Effector memory CD4-positive, alpha-beta T cell (primary cell): ENCODE data around the gene TULP1.

Source experiments
- DNase-seq, 3 donors: peaks; one replicate each; pipeline ENCODE4 v3.0.0-alpha.2; 2020
- H3K27ac ChIP-seq: 2 replicates; pipeline ENCODE4 v1.7.0; 2013; ENCODE audit warnings: mild to moderate bottlenecking, low read length, moderate library complexity; ENCODE audit not compliant: insufficient read depth, poor library complexity, severe bottlenecking
- H3K27me3 ChIP-seq: replicated peaks from 2 replicates; pipeline ENCODE4 v1.7.0; 2013; ENCODE audit warnings: mild to moderate bottlenecking, low read length; ENCODE audit not compliant: insufficient read depth, control insufficient read depth, poor library complexity, severe bottlenecking
- H3K36me3 ChIP-seq: 2 replicates; pipeline ENCODE4 v1.7.0; 2013; ENCODE audit warnings: mild to moderate bottlenecking, low read length, moderate library complexity; ENCODE audit not compliant: control insufficient read depth, insufficient read depth
- H3K4me1 ChIP-seq: 2 replicates; pipeline ENCODE4 v1.7.0; 2013; ENCODE audit warnings: low read length, mild to moderate bottlenecking; ENCODE audit not compliant: control insufficient read depth, insufficient read depth, poor library complexity, severe bottlenecking
- H3K4me3 ChIP-seq: 2 replicates; pipeline ENCODE4 v1.7.0; 2013; ENCODE audit warnings: low read length, low read depth, mild to moderate bottlenecking; ENCODE audit not compliant: insufficient read depth, poor library complexity, severe bottlenecking
- H3K9me3 ChIP-seq: 2 replicates; pipeline ENCODE4 v1.7.0; 2013; ENCODE audit warnings: mild to moderate bottlenecking, low read length, moderate library complexity; ENCODE audit not compliant: control insufficient read depth

The TULP1 gene

GRCh38 chr6:35512006-35512405, 690 bp downstream of the TULP1 start:
- no peaks in the 10 kb centered on the region for H3K9me3 ChIP-seq
- no peak overlapping the region for H3K27ac ChIP-seq
- no peak for DNase-seq
- peaks cover 10% of the 10 kb centered on the region for H3K27me3 ChIP-seq
- no peaks in the 10 kb centered on the region for H3K36me3 ChIP-seq
- H3K4me3 ChIP-seq: no peak overlapping the region
- H3K4me1 ChIP-seq: peaks cover 4% of the 10 kb centered on the region

GRCh38 chr6:35511562-35511941, 1.1 kb downstream of the TULP1 start:
- H3K4me1 ChIP-seq: peaks cover 4% of the 10 kb centered on the region
- H3K4me3 ChIP-seq: no peak overlapping the region
- no peaks in the 10 kb centered on the region for H3K36me3 ChIP-seq
- peaks cover 10% of the 10 kb centered on the region for H3K27me3 ChIP-seq
- no peaks in the 10 kb centered on the region for H3K9me3 ChIP-seq
- no peak for DNase-seq
- H3K27ac ChIP-seq: no peak overlapping the region

- Histone ChIP-seq H3K4me3 (no peak overlapping the region), H3K36me3 (no peaks in the 10 kb centered on the region), H3K27me3 (peaks cover 10% of the 10 kb centered on the region)
These were observed 1.7 kb downstream of the TULP1 start for GRCh38 chr6:35510916-35511561.

GRCh38 chr6:35508542-35508941, 4.2 kb downstream of the TULP1 start:
- no peak for DNase-seq
- Histone ChIP-seq H3K4me1 (peaks cover 4% of the 10 kb centered on the region), H3K9me3 (no peaks in the 10 kb centered on the region), H3K27ac (no peak overlapping the region), H3K4me3 (no peak overlapping the region), H3K36me3 (no peaks in the 10 kb centered on the region), H3K27me3 (peaks cover 10% of the 10 kb centered on the region)

More at GRCh38 chr6:35510916-35511561, 1.7 kb downstream of the TULP1 start:
- Histone ChIP-seq H3K27ac (no peak overlapping the region), H3K9me3 (no peaks in the 10 kb centered on the region), H3K4me1 (peaks cover 4% of the 10 kb centered on the region)
- no peak for DNase-seq

- H3K27ac ChIP-seq: no peak overlapping the region
- H3K4me3 ChIP-seq: no peak overlapping the region
- no peaks in the 10 kb centered on the region for H3K9me3 ChIP-seq
- no peak for DNase-seq
- H3K4me1 ChIP-seq: peaks cover 4% of the 10 kb centered on the region
- no peaks in the 10 kb centered on the region for H3K36me3 ChIP-seq
- H3K27me3 ChIP-seq: peaks cover 10% of the 10 kb centered on the region
These were observed 4.7 kb downstream of the TULP1 start for GRCh38 chr6:35508027-35508426.

- no peaks in the 10 kb centered on the region for H3K9me3 ChIP-seq
These were observed 5.5 kb downstream of the TULP1 start for GRCh38 chr6:35507221-35507620.

GRCh38 chr6:35506536-35506935, 6.2 kb downstream of the TULP1 start:
- Histone ChIP-seq H3K36me3 (no peaks in the 10 kb centered on the region), H3K4me1 (peaks cover 3% of the 10 kb centered on the region), H3K27me3 (peaks cover 5% of the 10 kb centered on the region), H3K4me3 (no peak overlapping the region), H3K9me3 (no peaks in the 10 kb centered on the region), H3K27ac (no peak overlapping the region)
- no peak for DNase-seq

More at GRCh38 chr6:35507221-35507620, 5.5 kb downstream of the TULP1 start:
- peaks cover 8% of the 10 kb centered on the region for H3K27me3 ChIP-seq
- peaks cover 4% of the 10 kb centered on the region for H3K4me1 ChIP-seq
- no peak overlapping the region for H3K4me3 ChIP-seq
- H3K27ac ChIP-seq: no peak overlapping the region
- DNase-seq: no peak
- no peaks in the 10 kb centered on the region for H3K36me3 ChIP-seq

GRCh38 chr6:35505999-35506412, 6.7 kb downstream of the TULP1 start:
- no peak for DNase-seq
- no peak overlapping the region for H3K27ac ChIP-seq
- no peaks in the 10 kb centered on the region for H3K9me3 ChIP-seq
- no peak overlapping the region for H3K4me3 ChIP-seq
- H3K4me1 ChIP-seq: no peaks in the 10 kb centered on the region
- no peaks in the 10 kb centered on the region for H3K27me3 ChIP-seq
- H3K36me3 ChIP-seq: no peaks in the 10 kb centered on the region

- H3K9me3 ChIP-seq: no peaks in the 10 kb centered on the region
- H3K27ac ChIP-seq: no peak overlapping the region
- no peaks in the 10 kb centered on the region for H3K4me1 ChIP-seq
- H3K36me3 ChIP-seq: no peaks in the 10 kb centered on the region
- H3K4me3 ChIP-seq: no peak overlapping the region
- no peaks in the 10 kb centered on the region for H3K27me3 ChIP-seq
- DNase-seq: no peak
These were observed 9.2 kb downstream of the TULP1 start for GRCh38 chr6:35503534-35503933.

- Histone ChIP-seq H3K36me3 (no peaks in the 10 kb centered on the region), H3K27ac (no peak overlapping the region), H3K27me3 (no peaks in the 10 kb centered on the region), H3K9me3 (no peaks in the 10 kb centered on the region), H3K4me3 (no peak overlapping the region), H3K4me1 (peaks cover 10% of the 10 kb centered on the region)
- no peak for DNase-seq
These were observed 10.9 kb downstream of the TULP1 start for GRCh38 chr6:35501784-35502183.
